SK-N-SH (cell line): ENCODE data around the gene GSTA4.

ENCODE experiments used
- CHD2 ChIP-seq: fragments of 150-350 bp; IDR thresholded peaks from 2 replicates; pipeline ENCODE4 v1.6.1; 2018; ENCODE audit warnings: low read length; ENCODE audit not compliant: partially characterized antibody
- EP300 ChIP-seq, 2 experiments: IDR thresholded peaks; 2 replicates each; pipeline versions ENCODE4 v1.4.0 to v1.6.1; 2012; ENCODE audit warnings: borderline replicate concordance in 1 of 2, low read depth in 1 of 2, low read length in 1 of 2
- FOXJ3 ChIP-seq: sonication (generic); formaldehyde crosslinking; IDR thresholded peaks from 2 replicates; pipeline ENCODE4 v1.5.1; 2020; ENCODE audit warnings: mild to moderate bottlenecking, missing genetic modification reagents
- GATA2 ChIP-seq: sonication (generic); formaldehyde crosslinking; IDR thresholded peaks from 2 replicates; pipeline ENCODE4 v1.5.0; 2020; ENCODE audit warnings: mild to moderate bottlenecking, missing genetic modification reagents
- RFX5 ChIP-seq: IDR thresholded peaks from 2 replicates; pipeline ENCODE4 v1.6.1; 2012; ENCODE audit warnings: mild to moderate bottlenecking, improper control_type of control experiment, low read length
- TCF12 ChIP-seq: IDR thresholded peaks from 2 replicates; pipeline ENCODE4 v1.4.0; 2012
- TF ChIP-seq, protein P1 (sequence below): fragments of 200-600 bp; sonication (generic); IDR thresholded peaks from 2 replicates; pipeline ENCODE4 v1.6.1; 2017; ENCODE audit warnings: antibody characterized with exemption, mild to moderate bottlenecking, moderate library complexity

- TF ChIP-seq, protein P1, sequence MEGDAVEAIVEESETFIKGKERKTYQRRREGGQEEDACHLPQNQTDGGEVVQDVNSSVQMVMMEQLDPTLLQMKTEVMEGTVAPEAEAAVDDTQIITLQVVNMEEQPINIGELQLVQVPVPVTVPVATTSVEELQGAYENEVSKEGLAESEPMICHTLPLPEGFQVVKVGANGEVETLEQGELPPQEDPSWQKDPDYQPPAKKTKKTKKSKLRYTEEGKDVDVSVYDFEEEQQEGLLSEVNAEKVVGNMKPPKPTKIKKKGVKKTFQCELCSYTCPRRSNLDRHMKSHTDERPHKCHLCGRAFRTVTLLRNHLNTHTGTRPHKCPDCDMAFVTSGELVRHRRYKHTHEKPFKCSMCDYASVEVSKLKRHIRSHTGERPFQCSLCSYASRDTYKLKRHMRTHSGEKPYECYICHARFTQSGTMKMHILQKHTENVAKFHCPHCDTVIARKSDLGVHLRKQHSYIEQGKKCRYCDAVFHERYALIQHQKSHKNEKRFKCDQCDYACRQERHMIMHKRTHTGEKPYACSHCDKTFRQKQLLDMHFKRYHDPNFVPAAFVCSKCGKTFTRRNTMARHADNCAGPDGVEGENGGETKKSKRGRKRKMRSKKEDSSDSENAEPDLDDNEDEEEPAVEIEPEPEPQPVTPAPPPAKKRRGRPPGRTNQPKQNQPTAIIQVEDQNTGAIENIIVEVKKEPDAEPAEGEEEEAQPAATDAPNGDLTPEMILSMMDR = no peak
- TF ChIP-seq FOXJ3 (CRISPR knock-in tag) = no peak
- no peak for TF ChIP-seq GATA2 (CRISPR knock-in tag)
- TF ChIP-seq CHD2 = no peak
- TF ChIP-seq EP300 (IDR thresholded peaks at IDR 0.05; ENCODE audit: borderline replicate concordance in 1 of 2, low read depth in 1 of 2, low read length in 1 of 2) = no peak
- no peak for TF ChIP-seq RFX5
- no peak for TF ChIP-seq TCF12
Measured at GRCh38 chr6:52981222-52981900, 13.7 kb downstream of the GSTA4 start.
